NCI-H524 (cell line): ENCODE results near the gene PMVK.
"Not testable (repeated sequence)": the region's sequence is repeated elsewhere in the genome, so short reads cannot be mapped to it uniquely, and the experiment has no call there.

Source experiments
- DNase-seq, 2 experiments: peaks; one replicate each; lab custom pipeline; 2025; lab: John Stamatoyannopoulos, UW

PMVK gene

GRCh38 chr1:154936555-154937084 lies at the start of gene PMVK:
Gene PMVK, minus strand, starts transcription at chr1:154936719. Its CDS starts 34 bp downstream, at chr1:154936685.
- DNase-seq, result peak; percentile 91

DNA sequence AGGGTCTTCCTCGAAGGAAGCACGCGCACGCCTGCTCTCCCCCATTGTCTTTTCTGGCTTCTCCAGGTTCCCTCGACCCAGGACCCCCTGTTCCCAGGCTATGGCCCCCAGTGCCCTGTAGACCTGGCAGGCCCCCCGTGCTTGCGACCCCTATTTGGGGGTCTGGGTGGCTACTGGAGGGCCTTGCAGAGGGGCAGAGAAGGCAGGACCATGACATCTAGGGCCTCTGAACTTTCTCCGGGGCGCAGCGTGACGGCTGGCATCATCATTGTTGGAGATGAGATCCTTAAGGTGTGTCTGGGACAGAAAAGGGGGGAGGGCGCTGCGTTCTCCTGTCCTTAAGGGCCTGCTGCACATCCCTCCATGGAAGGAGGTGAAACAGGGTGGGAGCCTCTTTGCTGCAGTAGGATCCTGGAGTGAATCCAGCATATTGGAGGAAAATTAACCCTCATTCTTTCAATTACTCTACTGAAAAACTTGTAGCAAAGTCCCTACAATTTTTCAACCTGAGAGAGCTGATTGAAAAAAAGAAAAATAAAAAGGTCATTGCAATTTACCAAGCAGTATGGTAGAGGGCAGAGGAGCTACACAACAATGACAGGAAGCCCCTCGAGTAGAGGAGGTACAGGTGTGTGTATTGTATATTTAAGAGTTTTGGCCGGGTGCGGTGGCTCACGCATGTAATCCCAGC lies 47.4 kb upstream of the PMVK start:
- no peak for DNase-seq

GRCh38 chr1:154982897-154983648 lies 46.6 kb upstream of the PMVK start, which contains the start of gene FLAD1:
Gene FLAD1, plus strand, starts transcription at chr1:154983344. Its CDS starts 351 bp downstream, at chr1:154983695.
- DNase-seq, result peak; percentile 97 to 99

- no peak for DNase-seq
Observed at GRCh38 chr1:154982341-154982740, 45.8 kb upstream of the PMVK start.

DNA sequence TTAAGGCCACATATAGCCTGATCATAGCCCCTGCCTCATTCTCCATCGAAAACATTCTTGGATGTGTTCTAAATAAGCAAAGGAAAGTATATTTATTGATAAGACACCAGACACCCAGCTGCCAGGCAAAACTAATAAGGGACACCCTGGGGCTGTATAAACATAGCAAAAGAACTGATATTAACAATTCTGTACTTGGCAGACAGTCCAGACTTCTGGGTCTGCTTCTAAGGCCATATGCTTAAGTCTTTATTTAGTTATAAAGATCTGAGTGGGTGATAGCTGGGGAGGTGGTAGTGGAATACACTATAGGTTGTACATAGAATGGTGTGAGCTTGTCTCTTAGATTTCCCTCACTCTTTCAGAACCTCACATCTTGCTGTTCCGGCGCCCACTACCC lies 41.8 kb upstream of the PMVK start:
- no peak for DNase-seq

GRCh38 chr1:154977762-154978161 lies 41.2 kb upstream of the PMVK start:
- not testable (repeated sequence) for DNase-seq

DNA sequence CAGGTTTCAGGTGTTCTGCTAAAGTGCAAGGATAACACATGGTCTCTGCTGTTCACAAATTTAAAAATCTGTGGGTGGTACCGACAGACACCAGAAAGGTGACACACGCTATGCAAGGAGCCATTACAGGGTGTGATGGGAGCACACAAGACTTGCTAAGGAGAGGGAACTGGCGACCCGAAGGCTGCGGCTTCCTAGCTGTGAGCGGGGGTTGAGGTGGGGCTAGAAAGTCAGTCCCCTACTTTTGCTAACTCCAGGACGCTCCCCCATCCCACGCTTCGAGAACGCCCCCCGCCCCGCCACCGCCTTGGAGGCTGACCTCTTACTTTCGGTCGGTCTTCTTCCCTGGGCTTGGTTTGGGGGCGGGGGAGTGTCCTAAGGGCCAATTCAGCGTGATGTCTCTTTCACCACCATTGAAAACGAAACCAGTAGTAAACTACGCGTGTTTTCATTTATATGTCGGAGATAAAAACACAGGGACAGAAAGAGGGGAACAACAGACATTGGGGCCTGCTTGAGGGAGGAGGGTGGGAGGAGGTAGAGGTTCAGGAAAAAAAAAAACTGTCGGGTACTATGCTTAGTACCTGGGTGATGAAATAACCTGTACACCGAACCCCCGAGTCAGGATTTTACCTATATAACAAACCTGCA lies 39.0 kb upstream of the PMVK start:
- no peak for DNase-seq

DNA sequence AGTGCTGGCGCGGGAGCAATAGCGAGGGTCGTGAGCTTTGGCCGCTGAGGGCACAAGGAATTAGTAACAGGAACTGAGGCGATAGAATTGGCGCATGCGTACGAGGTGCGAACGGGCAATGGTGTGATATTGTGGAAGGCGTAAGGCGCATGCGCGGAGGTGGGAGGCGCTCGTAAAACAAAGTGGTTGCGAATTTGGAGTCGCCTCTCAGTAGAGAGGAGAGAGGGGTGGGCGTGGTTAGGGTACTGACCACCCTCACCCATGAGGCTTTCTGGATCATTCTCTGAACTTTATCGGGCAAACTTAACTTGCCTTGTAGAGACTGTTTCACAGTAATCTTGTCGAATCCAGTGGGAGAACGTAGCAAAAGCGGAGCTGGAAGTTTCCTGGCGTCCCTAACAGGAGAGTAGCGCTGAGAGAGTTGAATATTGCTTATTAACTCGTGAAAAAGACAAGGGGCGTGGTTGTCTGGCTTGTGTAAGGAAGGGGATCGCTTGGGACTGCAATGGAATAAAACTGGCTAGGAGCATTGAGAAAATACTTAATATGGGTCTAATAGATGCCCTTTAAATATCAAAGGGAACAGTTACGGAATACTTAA lies 38.4 kb upstream of the PMVK start:
- DNase-seq, result peak; percentile 94

- DNase-seq, result peak; percentile 99 to 100
Observed at GRCh38 chr1:154974102-154974807, 37.7 kb upstream of the PMVK start, which contains the start of gene CKS1B. Gene CKS1B, plus strand, starts transcription at chr1:154974681. Its CDS starts 65 bp downstream, at chr1:154974746.

DNA sequence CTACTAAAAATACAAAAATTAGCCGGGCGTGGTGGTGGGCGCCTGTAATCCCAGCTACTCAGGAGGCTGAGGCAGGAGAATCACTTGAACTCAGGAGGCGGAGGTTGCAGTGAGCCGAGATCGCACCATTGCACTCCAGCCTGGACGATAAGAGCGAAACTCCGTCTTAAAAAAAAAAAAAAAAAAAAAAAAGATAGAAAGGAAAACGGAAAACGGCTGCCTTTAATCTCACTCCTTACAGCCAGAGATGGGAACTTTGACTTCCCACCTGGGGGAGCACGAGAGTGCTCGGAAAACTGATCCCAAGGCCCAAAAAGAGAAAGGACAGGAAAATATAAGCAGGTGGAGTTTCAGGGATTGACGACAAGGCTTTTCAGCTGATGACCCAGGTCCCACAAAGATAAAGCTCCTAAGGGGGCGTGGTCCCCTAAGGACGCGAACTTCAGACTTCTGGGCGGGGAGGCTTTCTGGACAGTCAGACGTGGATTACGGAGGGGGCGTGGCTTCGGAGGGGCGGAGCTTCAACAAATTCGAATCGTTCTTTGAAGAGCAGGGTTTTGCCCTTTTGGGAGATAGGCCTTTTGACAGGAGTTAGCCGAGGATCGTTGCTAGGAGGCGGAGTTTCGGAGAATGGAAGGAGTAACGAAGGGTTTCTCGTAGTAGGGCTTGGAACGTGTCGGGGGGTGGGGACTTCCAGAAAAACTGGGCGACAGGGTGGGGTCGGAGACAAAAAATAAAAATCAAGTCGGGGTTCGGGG lies 37.0 kb upstream of the PMVK start:
- peak; percentile 85 to 86 for DNase-seq

DNA sequence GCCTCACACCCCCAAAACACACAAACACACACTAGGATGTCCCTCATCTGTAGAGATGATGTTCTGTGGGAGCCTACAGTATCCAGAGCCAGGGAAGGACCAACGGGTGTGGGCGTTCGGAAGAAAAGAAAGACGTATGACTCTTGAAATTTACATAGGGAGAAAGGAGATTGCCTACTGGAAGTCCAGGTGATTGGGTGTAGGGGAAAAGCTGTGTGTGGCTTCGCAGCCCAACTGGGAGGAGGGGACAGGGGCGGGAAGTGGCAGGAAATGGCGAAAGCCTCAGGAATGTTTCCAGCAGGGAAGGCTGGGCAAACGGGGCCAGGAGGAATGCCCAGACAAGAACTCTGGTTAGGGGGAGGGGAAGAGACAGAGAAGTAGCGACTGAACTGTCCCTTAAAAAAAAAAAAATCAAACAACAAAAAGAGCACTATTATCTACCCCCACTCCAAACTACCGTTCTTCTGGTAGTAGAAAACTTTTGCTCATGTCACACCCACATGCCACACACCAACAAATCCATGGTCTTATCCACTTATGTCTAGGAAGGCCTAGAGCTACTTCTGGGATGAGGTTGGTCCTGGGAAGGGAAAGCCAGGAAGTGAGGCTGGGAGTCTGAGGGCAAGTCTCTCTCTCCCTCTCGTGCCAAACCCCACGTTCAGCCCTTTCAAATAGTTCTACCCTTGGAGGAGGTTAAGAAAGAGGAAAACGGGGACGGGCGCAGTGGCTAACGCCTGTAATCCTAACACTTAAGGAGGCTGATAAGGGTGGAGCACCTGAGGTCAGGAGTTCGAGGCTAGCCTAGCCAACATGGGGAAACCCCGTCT lies 36.2 kb upstream of the PMVK start:
- no peak for DNase-seq

DNA sequence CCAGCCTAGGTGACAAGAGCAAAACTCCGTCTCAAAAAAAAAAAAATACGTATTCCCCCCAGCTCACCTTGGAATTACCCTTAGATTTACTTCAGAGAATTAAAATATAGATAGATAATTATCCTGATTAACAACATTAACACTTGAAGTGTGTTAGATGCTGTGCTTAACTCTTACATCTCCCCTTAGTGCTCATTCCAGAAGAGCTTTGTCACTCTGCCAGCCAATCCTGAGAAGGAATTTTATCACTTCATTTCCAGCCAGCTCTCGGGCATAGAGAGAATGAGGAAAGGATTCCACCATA lies 35.6 kb upstream of the PMVK start:
- DNase-seq, result no peak

- DNase-seq, result no peak
Observed at GRCh38 chr1:154971341-154971998, 35.0 kb upstream of the PMVK start.

- no peak for DNase-seq
Observed at GRCh38 chr1:154970631-154971340, 34.3 kb upstream of the PMVK start, which contains the start of gene SHC1. Gene SHC1, minus strand, starts transcription at chr1:154970747. Its CDS starts 221 bp downstream, at chr1:154970526.

DNA sequence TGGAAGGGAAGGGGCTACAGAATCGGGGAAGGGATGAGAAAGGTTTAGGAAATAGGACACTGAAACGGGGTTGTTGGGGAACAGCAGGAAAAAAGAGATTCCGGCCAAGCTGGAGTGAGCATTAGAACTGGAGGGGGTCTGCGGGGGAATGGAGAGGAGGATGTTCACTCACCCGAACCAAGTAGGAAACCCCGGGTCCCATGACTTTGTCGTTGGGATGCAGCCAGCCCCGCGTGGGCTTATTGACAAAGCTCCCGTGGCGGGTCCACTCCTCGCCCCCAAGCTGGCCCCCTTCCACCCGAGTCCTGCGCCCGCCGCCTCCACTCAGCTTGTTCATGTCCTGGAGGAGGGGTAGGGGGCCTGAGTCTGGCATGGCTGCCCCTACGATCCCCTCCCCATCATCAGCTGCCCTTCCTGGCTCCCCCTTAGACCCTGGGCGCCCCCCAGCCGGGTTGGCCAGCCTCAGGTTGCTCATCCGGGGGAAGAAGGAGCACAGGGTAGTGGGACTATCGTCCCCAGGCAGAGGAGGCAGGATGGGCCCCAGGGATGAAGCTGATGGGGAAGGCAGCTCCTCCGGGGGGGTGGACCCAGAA lies 33.4 kb upstream of the PMVK start:
- DNase-seq, result no peak

- DNase-seq, result no peak
Observed at GRCh38 chr1:154969246-154969645, 32.7 kb upstream of the PMVK start.

DNA sequence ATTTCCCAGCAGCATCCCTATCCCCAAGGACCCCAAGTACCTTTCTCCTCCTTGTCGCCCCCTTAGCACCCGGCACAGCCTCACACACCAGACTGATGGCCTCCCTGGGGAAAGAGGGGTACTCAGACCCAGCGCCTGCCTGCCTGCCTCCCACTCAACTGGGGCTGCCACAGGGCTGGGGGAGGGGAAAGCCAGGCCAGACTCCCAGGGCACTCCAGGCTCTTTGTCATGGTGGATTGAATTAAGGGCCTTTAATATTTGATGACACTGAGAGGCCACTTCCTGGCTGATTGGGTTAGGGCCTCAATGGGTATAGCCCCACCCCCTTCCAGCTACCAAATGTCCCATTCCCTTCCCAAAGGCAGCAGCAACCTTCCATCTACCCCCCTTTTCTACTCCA lies 32.2 kb upstream of the PMVK start:
- no peak for DNase-seq

GRCh38 chr1:154967331-154967950 lies 30.9 kb upstream of the PMVK start:
- no peak for DNase-seq
